Lower lobe of right lung (tissue), 2 donors: ENCODE results near the gene SLC38A7. TPM values are rescaled to one million over a fixed set of nuclear protein-coding genes. Genes with fewer than 3 reads are reported as not detected.

Source experiments
- ATAC-seq, 2 donors: fragments of 200-7000 bp; cut with Tn5 transposase; one replicate each; pipeline ENCODE4 v1.9.1; 2020 to 2022; ENCODE audit warnings: mild to moderate bottlenecking in 2 of 2, moderate library complexity in 2 of 2
- DNase-seq: peaks from one replicate; pipeline ENCODE4 v3.0.0-alpha.2; 2020
- H3K27ac ChIP-seq: fragments of 200-600 bp; one replicate; pipeline ENCODE4 v1.8.0; 2022
- H3K27me3 ChIP-seq: fragments of 200-600 bp; one replicate; pipeline ENCODE4 v1.8.0; 2022; ENCODE audit warnings: low read depth
- H3K36me3 ChIP-seq: fragments of 200-600 bp; one replicate; pipeline ENCODE4 v1.8.0; 2022; ENCODE audit warnings: mild to moderate bottlenecking
- H3K4me1 ChIP-seq: fragments of 200-600 bp; one replicate; pipeline ENCODE4 v1.8.0; 2022
- H3K4me3 ChIP-seq: fragments of 200-600 bp; one replicate; pipeline ENCODE4 v1.8.0; 2022; ENCODE audit warnings: mild to moderate bottlenecking
- H3K9me3 ChIP-seq: fragments of 200-600 bp; one replicate; pipeline ENCODE4 v1.8.0; 2022
- CTCF ChIP-seq: fragments of 200-600 bp; IDR thresholded peaks from one replicate; pipeline ENCODE4 v1.8.0; 2022; ENCODE audit warnings: antibody characterized with exemption, mild to moderate bottlenecking
- intact Hi-C: fragments of 100-400 bp; cut with DNase I; formaldehyde crosslinking; loops from one replicate; pipeline ENCODE4 v1.11.0; 2022
- total RNA-seq: library from RNA; stranded (reverse); fragmentation: NEBNext Ultra II Directional; extraction: Animal tissue kit (Norgen Biotek cat#: 25700); gene quantifications from one replicate; pipeline ENCODE4 v1.2.1, GENCODE V29; 2021
- donor health status: DM: no; HTN: yes; CAD: no; lungs with severe emphysema.

Gene SLC38A7
- total RNA-seq, 1 donor from 2014 or later: 20.7 TPM

GRCh38 chr16:58730724-58731370, 46.3 kb upstream of the SLC38A7 start:
- DNase-seq (no peak), ATAC-seq (no peak)
- no peak for TF ChIP-seq CTCF
- no peak overlapping the region for H3K27ac ChIP-seq
- H3K4me3 ChIP-seq: no peak overlapping the region
- no peaks in the 10 kb centered on the region for H3K9me3 ChIP-seq
- intact Hi-C loops: no loop called here
- H3K36me3 ChIP-seq: no peaks in the 10 kb centered on the region
- peaks cover 16% of the 10 kb centered on the region for H3K4me1 ChIP-seq
- H3K27me3 ChIP-seq: no peaks in the 10 kb centered on the region

- H3K36me3 ChIP-seq: peaks cover 10% of the 10 kb centered on the region
- H3K4me1 ChIP-seq: peaks cover 7% of the 10 kb centered on the region
- H3K9me3 ChIP-seq: no peaks in the 10 kb centered on the region
- ATAC-seq (no peak), DNase-seq (no peak)
- H3K27ac ChIP-seq: no peak overlapping the region
- no peaks in the 10 kb centered on the region for H3K27me3 ChIP-seq
- TF ChIP-seq CTCF: no peak
- no peak overlapping the region for H3K4me3 ChIP-seq
- intact Hi-C loops: no loop called here
Observed at GRCh38 chr16:58727796-58728568, 43.4 kb upstream of the SLC38A7 start.

GRCh38 chr16:58727028-58727781, 42.6 kb upstream of the SLC38A7 start:
- Histone ChIP-seq H3K4me1 (no peaks in the 10 kb centered on the region), H3K36me3 (peaks cover 18% of the 10 kb centered on the region), H3K9me3 (no peaks in the 10 kb centered on the region), H3K27ac (no peak overlapping the region), H3K4me3 (no peak overlapping the region), H3K27me3 (no peaks in the 10 kb centered on the region)
- intact Hi-C loops: no loop called here
- ATAC-seq (no peak), DNase-seq (no peak)
- no peak for TF ChIP-seq CTCF

DNA sequence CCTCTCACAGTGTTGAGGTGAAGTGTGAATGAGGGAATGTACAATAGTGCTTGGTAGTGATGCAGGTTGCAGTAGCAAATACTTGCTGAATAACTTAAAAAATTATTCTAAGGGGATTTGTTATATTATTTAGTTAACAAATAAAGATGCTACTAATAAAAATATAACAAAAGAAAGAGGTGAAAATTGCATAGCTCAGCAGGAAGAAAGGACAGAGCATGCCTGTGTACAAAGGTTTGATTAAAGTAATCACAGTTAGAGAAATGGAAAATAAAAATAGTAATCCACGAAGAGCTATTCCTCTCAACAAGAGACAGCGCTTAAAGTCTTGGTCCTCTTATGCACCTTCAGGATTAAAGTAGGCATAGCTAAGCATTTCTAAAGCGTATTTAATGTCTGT, 38.5 kb upstream of the SLC38A7 start:
- H3K4me3 ChIP-seq: no peak overlapping the region
- H3K36me3 ChIP-seq: peaks cover 59% of the 10 kb centered on the region
- H3K27me3 ChIP-seq: no peaks in the 10 kb centered on the region
- ATAC-seq (no peak), DNase-seq (no peak)
- H3K27ac ChIP-seq: no peak overlapping the region
- intact Hi-C loops: no loop called here
- TF ChIP-seq CTCF: no peak
- H3K4me1 ChIP-seq: no peaks in the 10 kb centered on the region
- H3K9me3 ChIP-seq: no peaks in the 10 kb centered on the region

DNA sequence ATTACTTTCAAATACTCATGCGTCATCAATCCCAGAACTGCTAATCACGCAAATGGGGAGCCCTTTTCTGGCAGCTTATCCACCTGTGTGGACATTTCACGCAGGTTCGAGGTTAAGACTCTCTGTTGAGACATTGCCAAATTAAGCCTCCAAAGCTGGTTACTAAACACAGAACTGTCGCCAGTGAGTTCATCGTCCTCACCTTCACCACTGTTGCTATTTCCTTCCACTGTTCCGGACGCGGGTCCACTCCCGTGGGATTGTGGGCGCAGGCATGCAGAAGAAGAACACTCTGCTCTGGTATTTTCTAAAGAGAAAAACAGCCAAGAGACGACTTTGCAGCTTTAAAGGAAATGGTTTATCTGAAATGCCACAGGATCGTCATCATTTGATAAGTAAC, 33.4 kb upstream of the SLC38A7 start:
- no peaks in the 10 kb centered on the region for H3K27me3 ChIP-seq
- H3K27ac ChIP-seq: no peak overlapping the region
- peaks cover 93% of the 10 kb centered on the region for H3K36me3 ChIP-seq
- H3K9me3 ChIP-seq: no peaks in the 10 kb centered on the region
- ATAC-seq (no peak), DNase-seq (no peak)
- H3K4me3 ChIP-seq: no peak overlapping the region
- no peak for TF ChIP-seq CTCF
- intact Hi-C loops: no loop called here
- no peaks in the 10 kb centered on the region for H3K4me1 ChIP-seq
